SK-N-SH (cell line): ENCODE results near the gene LSS. TPM values are rescaled to one million over a fixed set of nuclear protein-coding genes. Genes with fewer than 3 reads are reported as not detected.
"Not testable (repeated sequence)": the region's sequence is repeated elsewhere in the genome, so short reads cannot be mapped to it uniquely, and the experiment has no call there.

Source experiments
- CTCF ChIA-PET: fragments of 300-600, 350-600 bp; formaldehyde crosslinking; extraction: SDS; loops from one replicate; lab custom pipeline; 2021; lab: Yijun Ruan, JAX
- POLR2A ChIA-PET: fragments of 350-600 bp; sonication (Branson Sonifier 250); formaldehyde crosslinking; extraction: SDS; loops from one replicate; lab custom pipeline; 2020; ENCODE audit warnings: antibody characterized with exemption, inconsistent platforms; lab: Yijun Ruan, JAX
- DNase-seq: peaks from one replicate; pipeline ENCODE4 v3.0.0; 2012
- H2AFZ ChIP-seq: fragments of 200-600 bp; sonication (generic); 2 replicates; pipeline ENCODE4 v1.8.1; 2016; ENCODE audit warnings: antibody characterized with exemption, mild to moderate bottlenecking, low read depth
- H3F3A ChIP-seq: fragments of 200-600 bp; sonication (generic); replicated peaks from 2 replicates; pipeline ENCODE3; 2016; ENCODE audit warnings: antibody characterized with exemption, mild to moderate bottlenecking; ENCODE audit not compliant: insufficient read depth
- H3K27ac ChIP-seq, 2 experiments: fragments of 200-500 bp in 1 of 2; fragments of 200-600 bp in 1 of 2; sonication (Bioruptor generic) in 1 of 2; sonication (generic), shearing (Covaris generic) in 1 of 2; 2 replicates each; pipeline versions ENCODE4 v1.5.1 to v1.6.1; 2014 to 2016; ENCODE audit warnings: low read depth in 2 of 2, inconsistent platforms in 1 of 2, low read length in 1 of 2, mild to moderate bottlenecking in 1 of 2, mixed read lengths in 1 of 2
- H3K27me3 ChIP-seq: fragments of 200-600 bp; sonication (generic), shearing (Covaris generic); 2 replicates; pipeline ENCODE4 v1.6.1; 2016; ENCODE audit warnings: mixed run types; ENCODE audit not compliant: insufficient read depth
- H3K36me3 ChIP-seq, 2 experiments: fragments of 200-500 bp in 1 of 2; fragments of 200-600 bp in 1 of 2; sonication (Bioruptor generic) in 1 of 2; sonication (generic) in 1 of 2; replicated peaks in 1 of 2; 2 replicates each; pipeline versions ENCODE3 to v1.5.1; 2014 to 2016; ENCODE audit warnings: low read length in 1 of 2, mild to moderate bottlenecking in 1 of 2; ENCODE audit not compliant: insufficient read depth in 2 of 2, control insufficient read depth in 1 of 2
- H3K4me1 ChIP-seq, 2 experiments: fragments of 200-500 bp in 1 of 2; fragments of 200-600 bp in 1 of 2; sonication (Bioruptor generic) in 1 of 2; sonication (generic), shearing (Covaris generic) in 1 of 2; 2 replicates each; pipeline versions ENCODE4 v1.5.1 to v1.6.1; 2014 to 2016; ENCODE audit warnings: low read depth in 1 of 2, low read length in 1 of 2, mixed run types in 1 of 2; ENCODE audit not compliant: insufficient read depth in 2 of 2, control insufficient read depth in 1 of 2
- H3K4me2 ChIP-seq: fragments of 200-600 bp; sonication (generic), shearing (Covaris generic); 2 replicates; pipeline ENCODE4 v1.6.1; 2017; ENCODE audit warnings: mixed run types
- H3K4me3 ChIP-seq, 2 experiments: fragments of 200-500 bp in 1 of 2; fragments of 200-600 bp in 1 of 2; sonication (Bioruptor generic) in 1 of 2; sonication (generic), shearing (Covaris generic) in 1 of 2; 2 replicates each; pipeline versions ENCODE4 v1.5.1 to v1.8.1; 2014 to 2016; ENCODE audit warnings: low read depth in 2 of 2, inconsistent platforms in 1 of 2, low read length in 1 of 2, mild to moderate bottlenecking in 1 of 2, mixed read lengths in 1 of 2, moderate library complexity in 1 of 2
- H3K79me2 ChIP-seq: fragments of 200-600 bp; sonication (generic); 2 replicates; pipeline ENCODE4 v1.8.1; 2017; ENCODE audit warnings: mild to moderate bottlenecking; ENCODE audit not compliant: insufficient read depth
- H3K9ac ChIP-seq: fragments of 200-600 bp; sonication (generic); 2 replicates; pipeline ENCODE4 v1.6.1; 2017; ENCODE audit warnings: mixed run types
- H3K9me2 ChIP-seq: fragments of 200-600 bp; sonication (generic); 2 replicates; pipeline ENCODE4 v1.6.1; 2017; ENCODE audit warnings: mixed run types
- H3K9me3 ChIP-seq: fragments of 200-600 bp; sonication (generic); 2 replicates; pipeline ENCODE4 v1.6.1; 2017; ENCODE audit warnings: mixed run types, mild to moderate bottlenecking, moderate library complexity
- H4K20me1 ChIP-seq: fragments of 200-600 bp; sonication (generic); 2 replicates; pipeline ENCODE4 v1.6.1; 2017; ENCODE audit warnings: mild to moderate bottlenecking, mixed run types; ENCODE audit not compliant: insufficient read depth
- ELF1 ChIP-seq: IDR thresholded peaks from 2 replicates; pipeline ENCODE4 v1.4.0; 2012
- EP300 ChIP-seq, 2 experiments: IDR thresholded peaks; 2 replicates each; pipeline versions ENCODE4 v1.4.0 to v1.6.1; 2012; ENCODE audit warnings: borderline replicate concordance in 1 of 2, low read depth in 1 of 2, low read length in 1 of 2
- EZH2phosphoT487 ChIP-seq: fragments of 200-600 bp; sonication (generic); IDR thresholded peaks from 2 replicates; pipeline ENCODE4 v1.6.1; 2017; ENCODE audit warnings: low read depth, mixed run types, mild to moderate bottlenecking, antibody characterized with exemption, moderate library complexity, borderline replicate concordance
- FOSL2 ChIP-seq: IDR thresholded peaks from 2 replicates; pipeline ENCODE4 v1.4.0; 2012; ENCODE audit warnings: low read depth, mild to moderate bottlenecking, moderate library complexity, borderline replicate concordance
- FOXJ3 ChIP-seq: sonication (generic); formaldehyde crosslinking; IDR thresholded peaks from 2 replicates; pipeline ENCODE4 v1.5.1; 2020; ENCODE audit warnings: mild to moderate bottlenecking, missing genetic modification reagents
- GATA2 ChIP-seq: sonication (generic); formaldehyde crosslinking; IDR thresholded peaks from 2 replicates; pipeline ENCODE4 v1.5.0; 2020; ENCODE audit warnings: mild to moderate bottlenecking, missing genetic modification reagents
- MXI1 ChIP-seq: IDR thresholded peaks from 2 replicates; pipeline ENCODE4 v1.6.1; 2012; ENCODE audit warnings: mild to moderate bottlenecking, low read depth, low read length, improper control_type of control experiment
- NFIC ChIP-seq: IDR thresholded peaks from 2 replicates; pipeline ENCODE4 v1.4.0; 2012; ENCODE audit warnings: borderline replicate concordance
- NRF1 ChIP-seq: IDR thresholded peaks from 2 replicates; pipeline ENCODE4 v1.6.1; 2012; ENCODE audit warnings: low read depth, mild to moderate bottlenecking, low read length
- POLR2AphosphoS5 ChIP-seq: IDR thresholded peaks from 2 replicates; pipeline ENCODE4 v1.6.1; 2012; ENCODE audit warnings: low read depth, low read length
- RFX5 ChIP-seq: IDR thresholded peaks from 2 replicates; pipeline ENCODE4 v1.6.1; 2012; ENCODE audit warnings: mild to moderate bottlenecking, improper control_type of control experiment, low read length
- SMC3 ChIP-seq: IDR thresholded peaks from 2 replicates; pipeline ENCODE4 v1.6.1; 2012; ENCODE audit warnings: low read depth, low read length, improper control_type of control experiment
- TCF12 ChIP-seq: IDR thresholded peaks from 2 replicates; pipeline ENCODE4 v1.4.0; 2012
- TEAD4 ChIP-seq: IDR thresholded peaks from 2 replicates; pipeline ENCODE4 v1.4.0; 2012; ENCODE audit warnings: mild to moderate bottlenecking, borderline replicate concordance; ENCODE audit not compliant: insufficient read depth
- WGBS: methylation state at CpG from one replicate; pipeline ENCODE4 v1.1.6; 2017; ENCODE audit warnings: low lambda C conversion rate; 5-methylcytosine and 5-hydroxymethylcytosine counted together
- polyA plus RNA-seq, 3 experiments: library from polyadenylated mRNA; depleted of rRNA; stranded (reverse); fragments of >200 nt; gene quantifications; 2 replicates each; pipeline ENCODE4 v1.2.3, GENCODE V29; 2012
- TF ChIP-seq, protein P1 (sequence below): IDR thresholded peaks from 2 replicates; pipeline ENCODE4 v1.6.1; 2012; ENCODE audit warnings: mild to moderate bottlenecking, low read depth, low read length, moderate library complexity
- TF ChIP-seq, protein P2 (sequence below): IDR thresholded peaks from 2 replicates; pipeline ENCODE4 v1.4.0; 2012; ENCODE audit warnings: low read depth
- TF ChIP-seq, protein P3 (sequence below): fragments of 150-350 bp; IDR thresholded peaks from 2 replicates; pipeline ENCODE4 v1.6.1; 2017; ENCODE audit warnings: antibody characterized with exemption, low read length, low read depth, borderline replicate concordance
- TF ChIP-seq, protein P4 (sequence below): IDR thresholded peaks from 2 replicates; pipeline ENCODE4 v1.4.0; 2012; ENCODE audit warnings: low read depth, borderline replicate concordance

LSS gene
- polyA plus RNA-seq, 1 of the 3 experiments (the other 2 are of a cell fraction) = 38.7 TPM

DNA sequence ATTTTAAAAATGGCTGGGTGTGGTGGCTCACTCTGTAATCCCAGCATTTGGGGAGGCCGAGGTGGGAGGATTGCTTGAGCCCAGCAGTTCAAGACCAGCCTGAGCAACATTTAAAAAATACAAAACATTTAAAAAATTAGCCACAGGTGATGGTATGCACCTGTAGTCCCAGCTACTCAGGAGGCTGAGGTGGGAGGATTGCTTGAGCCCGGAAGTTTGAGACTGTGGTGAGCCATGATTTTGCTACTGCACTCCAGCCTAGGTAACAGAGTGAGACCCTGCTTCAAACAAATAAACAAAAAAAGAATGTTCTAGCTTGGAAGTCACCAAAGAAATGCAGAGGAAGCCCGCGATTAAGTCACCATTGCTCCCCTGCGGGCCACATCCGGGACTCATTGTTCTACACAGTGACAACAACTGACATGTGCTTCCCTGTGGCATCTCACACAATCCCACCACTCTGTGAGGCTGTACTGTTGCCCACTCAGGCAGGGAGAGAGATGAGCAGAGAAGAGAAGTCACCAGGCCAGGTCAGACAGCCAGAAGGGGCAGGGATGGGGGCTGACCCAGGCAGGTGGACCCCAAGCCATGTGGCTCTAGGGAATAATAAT is 25.9 kb downstream of the LSS start:
- no peak overlapping the region for H2AFZ ChIP-seq
- H3K4me2 ChIP-seq = no peak overlapping the region
- 92% methylated on average over 6 of the region's 6 CpGs for WGBS
- H3K9ac ChIP-seq = no peak overlapping the region
- H3K4me1 ChIP-seq = no peaks in the 10 kb centered on the region
- H3K36me3 ChIP-seq = peaks cover 34 to 50% of the 10 kb centered on the region in 2 experiments
- H3K27ac ChIP-seq = no peak overlapping the region
- peak; percentile 4 for DNase-seq
- no peaks in the 10 kb centered on the region for H3K9me3 ChIP-seq
- no peaks in the 10 kb centered on the region for H4K20me1 ChIP-seq
- no peaks in the 10 kb centered on the region for H3K9me2 ChIP-seq
- H3F3A ChIP-seq = peaks cover 6% of the 10 kb centered on the region
- no peaks in the 10 kb centered on the region for H3K79me2 ChIP-seq
- POLR2A ChIA-PET = no interaction called here
- no peak for TF ChIP-seq EZH2phosphoT487
- TF ChIP-seq MXI1 = no peak
- TF ChIP-seq SMC3 = no peak
- TF ChIP-seq, protein P1, sequence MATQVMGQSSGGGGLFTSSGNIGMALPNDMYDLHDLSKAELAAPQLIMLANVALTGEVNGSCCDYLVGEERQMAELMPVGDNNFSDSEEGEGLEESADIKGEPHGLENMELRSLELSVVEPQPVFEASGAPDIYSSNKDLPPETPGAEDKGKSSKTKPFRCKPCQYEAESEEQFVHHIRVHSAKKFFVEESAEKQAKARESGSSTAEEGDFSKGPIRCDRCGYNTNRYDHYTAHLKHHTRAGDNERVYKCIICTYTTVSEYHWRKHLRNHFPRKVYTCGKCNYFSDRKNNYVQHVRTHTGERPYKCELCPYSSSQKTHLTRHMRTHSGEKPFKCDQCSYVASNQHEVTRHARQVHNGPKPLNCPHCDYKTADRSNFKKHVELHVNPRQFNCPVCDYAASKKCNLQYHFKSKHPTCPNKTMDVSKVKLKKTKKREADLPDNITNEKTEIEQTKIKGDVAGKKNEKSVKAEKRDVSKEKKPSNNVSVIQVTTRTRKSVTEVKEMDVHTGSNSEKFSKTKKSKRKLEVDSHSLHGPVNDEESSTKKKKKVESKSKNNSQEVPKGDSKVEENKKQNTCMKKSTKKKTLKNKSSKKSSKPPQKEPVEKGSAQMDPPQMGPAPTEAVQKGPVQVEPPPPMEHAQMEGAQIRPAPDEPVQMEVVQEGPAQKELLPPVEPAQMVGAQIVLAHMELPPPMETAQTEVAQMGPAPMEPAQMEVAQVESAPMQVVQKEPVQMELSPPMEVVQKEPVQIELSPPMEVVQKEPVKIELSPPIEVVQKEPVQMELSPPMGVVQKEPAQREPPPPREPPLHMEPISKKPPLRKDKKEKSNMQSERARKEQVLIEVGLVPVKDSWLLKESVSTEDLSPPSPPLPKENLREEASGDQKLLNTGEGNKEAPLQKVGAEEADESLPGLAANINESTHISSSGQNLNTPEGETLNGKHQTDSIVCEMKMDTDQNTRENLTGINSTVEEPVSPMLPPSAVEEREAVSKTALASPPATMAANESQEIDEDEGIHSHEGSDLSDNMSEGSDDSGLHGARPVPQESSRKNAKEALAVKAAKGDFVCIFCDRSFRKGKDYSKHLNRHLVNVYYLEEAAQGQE = no peak
- TF ChIP-seq, protein P2, sequence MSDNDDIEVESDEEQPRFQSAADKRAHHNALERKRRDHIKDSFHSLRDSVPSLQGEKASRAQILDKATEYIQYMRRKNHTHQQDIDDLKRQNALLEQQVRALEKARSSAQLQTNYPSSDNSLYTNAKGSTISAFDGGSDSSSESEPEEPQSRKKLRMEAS = no peak
- TF ChIP-seq TEAD4 = no peak
- TF ChIP-seq NRF1 = no peak
- TF ChIP-seq TCF12 = no peak
- no peak for TF ChIP-seq RFX5
- TF ChIP-seq FOSL2 = no peak
- no peak for TF ChIP-seq FOXJ3 (CRISPR knock-in tag)
- no peak for TF ChIP-seq GATA2
- TF ChIP-seq, protein P3, sequence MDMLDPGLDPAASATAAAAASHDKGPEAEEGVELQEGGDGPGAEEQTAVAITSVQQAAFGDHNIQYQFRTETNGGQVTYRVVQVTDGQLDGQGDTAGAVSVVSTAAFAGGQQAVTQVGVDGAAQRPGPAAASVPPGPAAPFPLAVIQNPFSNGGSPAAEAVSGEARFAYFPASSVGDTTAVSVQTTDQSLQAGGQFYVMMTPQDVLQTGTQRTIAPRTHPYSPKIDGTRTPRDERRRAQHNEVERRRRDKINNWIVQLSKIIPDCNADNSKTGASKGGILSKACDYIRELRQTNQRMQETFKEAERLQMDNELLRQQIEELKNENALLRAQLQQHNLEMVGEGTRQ = no peak
- TF ChIP-seq NFIC = no peak
- no peak for TF ChIP-seq ELF1
- TF ChIP-seq, protein P4, sequence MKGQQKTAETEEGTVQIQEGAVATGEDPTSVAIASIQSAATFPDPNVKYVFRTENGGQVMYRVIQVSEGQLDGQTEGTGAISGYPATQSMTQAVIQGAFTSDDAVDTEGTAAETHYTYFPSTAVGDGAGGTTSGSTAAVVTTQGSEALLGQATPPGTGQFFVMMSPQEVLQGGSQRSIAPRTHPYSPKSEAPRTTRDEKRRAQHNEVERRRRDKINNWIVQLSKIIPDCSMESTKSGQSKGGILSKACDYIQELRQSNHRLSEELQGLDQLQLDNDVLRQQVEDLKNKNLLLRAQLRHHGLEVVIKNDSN = no peak
- no peak for TF ChIP-seq POLR2AphosphoS5
- no peak for TF ChIP-seq EP300 (IDR thresholded peaks at IDR 0.05; ENCODE audit: borderline replicate concordance in 1 of 2, low read depth in 1 of 2, low read length in 1 of 2)
- no peak overlapping the region for H3K4me3 ChIP-seq
- H3K27me3 ChIP-seq = no peaks in the 10 kb centered on the region
- CTCF ChIA-PET = no interaction called here

DNA sequence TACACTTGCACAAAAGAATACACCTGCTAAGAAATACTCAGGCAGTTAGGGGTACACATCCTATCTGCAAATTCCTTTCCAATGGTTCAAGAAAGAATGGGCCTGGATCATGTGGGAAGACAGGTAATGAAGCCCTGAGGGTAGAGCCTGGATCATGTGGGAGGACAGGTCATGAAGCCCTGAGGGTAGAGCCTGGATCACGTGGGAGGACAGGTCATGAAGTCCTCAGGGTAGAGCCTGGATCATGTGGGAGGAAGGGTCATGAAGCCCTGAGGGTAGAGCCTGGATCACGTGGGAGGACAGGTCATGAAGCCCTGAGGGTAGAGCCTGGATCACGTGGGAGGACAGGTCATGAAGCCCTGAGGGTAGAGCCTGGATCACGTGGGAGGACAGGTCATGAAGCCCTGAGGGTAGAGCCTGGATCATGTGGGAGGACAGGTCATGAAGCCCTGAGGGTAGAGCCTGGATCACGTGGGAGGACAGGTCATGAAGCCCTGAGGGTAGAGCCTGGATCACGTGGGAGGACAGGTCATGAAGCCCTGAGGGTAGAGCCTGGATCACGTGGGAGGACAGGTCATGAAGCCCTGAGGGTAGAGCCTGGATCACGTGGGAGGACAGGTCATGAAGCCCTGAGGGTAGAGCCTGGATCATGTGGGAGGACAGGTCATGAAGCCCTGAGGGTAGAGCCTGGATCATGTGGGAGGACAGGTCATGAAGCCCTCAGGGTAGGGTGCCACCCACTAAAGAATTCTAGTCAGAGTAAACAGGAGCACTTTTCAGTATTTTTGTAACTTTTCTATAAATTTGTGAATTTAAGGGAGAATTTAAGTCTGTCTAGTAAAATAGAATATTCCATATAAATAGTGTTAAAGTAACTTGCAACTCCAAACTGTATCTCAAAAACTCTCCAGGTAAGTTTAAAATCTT is 27.4 kb downstream of the LSS start:
- CTCF ChIA-PET = not testable (repeated sequence)

More for the DNA sequence above, 27.4 kb downstream of the LSS start:
- H3K36me3 ChIP-seq = peaks cover 38 to 47% of the 10 kb centered on the region in 2 experiments
- 82% methylated on average over 3 of the region's 8 CpGs for WGBS
- H3K27ac ChIP-seq, H3K4me2 ChIP-seq, H3K4me1 ChIP-seq, H3K9me2 ChIP-seq, H3F3A ChIP-seq, DNase-seq, H3K4me3 ChIP-seq, H2AFZ ChIP-seq, POLR2A ChIA-PET, H3K27me3 ChIP-seq, H3K79me2 ChIP-seq, H4K20me1 ChIP-seq, H3K9ac ChIP-seq, H3K9me3 ChIP-seq: not testable (repeated sequence)
